Kidney epithelial cell (primary cell): ENCODE measurements around the gene DTYMK. TPM values are rescaled to one million over a fixed set of nuclear protein-coding genes. Genes with fewer than 3 reads are reported as not detected.
"Not testable (repeated sequence)": the region's sequence is repeated elsewhere in the genome, so short reads cannot be mapped to it uniquely, and the experiment has no call there.

Experiments
- DNase-seq: peaks from one replicate; pipeline ENCODE4 v3.0.0-alpha.2; 2010; ENCODE audit warnings: low read depth
- H3K27me3 ChIP-seq: 2 replicates; pipeline ENCODE4 v1.6.0; 2011; ENCODE audit warnings: low read length; ENCODE audit not compliant: control insufficient read depth, insufficient read depth
- H3K36me3 ChIP-seq: 2 replicates; pipeline ENCODE4 v1.5.1; 2011; ENCODE audit warnings: low read length; ENCODE audit not compliant: control insufficient read depth, insufficient read depth
- H3K4me3 ChIP-seq: 2 replicates; pipeline ENCODE4 v1.5.1; 2011; ENCODE audit warnings: low read depth, mild to moderate bottlenecking, control low read depth, low read length
- CTCF ChIP-seq: IDR thresholded peaks from 2 replicates; pipeline ENCODE4 v1.5.1; 2011; ENCODE audit warnings: mild to moderate bottlenecking, moderate library complexity, low read length, control low read depth, inconsistent platforms; ENCODE audit not compliant: insufficient read depth, poor library complexity, severe bottlenecking
- total RNA-seq: library from RNA; depleted of rRNA; stranded (reverse); fragments of >200 nt; gene quantifications from 2 replicates; pipeline ENCODE4 v1.2.3, GENCODE V29; 2015

DTYMK gene
- total RNA-seq, 1 donor from 2014 or later = 35.6 TPM

DNA sequence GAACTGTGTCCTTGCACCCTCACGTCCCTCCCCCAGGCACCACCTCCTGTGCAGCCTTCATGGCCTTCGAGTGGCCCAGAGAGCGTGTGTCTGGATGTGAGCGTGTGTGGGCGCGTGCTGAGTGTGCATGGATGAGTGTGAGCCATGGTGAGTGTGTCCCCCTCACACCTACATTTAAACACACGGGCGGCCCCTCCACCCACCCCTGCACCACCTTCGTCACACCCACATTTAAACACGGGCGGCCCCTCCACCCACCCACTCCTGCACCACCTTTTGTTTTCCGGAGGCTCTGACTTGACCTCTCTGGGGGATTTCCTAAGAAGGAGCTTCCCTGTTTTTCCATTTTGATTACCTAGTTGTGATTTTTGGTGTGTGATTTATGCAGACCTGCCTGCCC is 17.8 kb downstream of the DTYMK start:
- Histone ChIP-seq H3K36me3 (peaks cover 2% of the 10 kb centered on the region), H3K4me3 (no peak overlapping the region)
- no peak for TF ChIP-seq CTCF

GRCh38 chr2:241668354-241668753 is 18.3 kb downstream of the DTYMK start:
- no peak for TF ChIP-seq CTCF
- peaks cover 2% of the 10 kb centered on the region for H3K36me3 ChIP-seq

More for the DNA sequence above, 17.8 kb downstream of the DTYMK start:
- no peak for DNase-seq
- H3K27me3 ChIP-seq = no peaks in the 10 kb centered on the region

DNA sequence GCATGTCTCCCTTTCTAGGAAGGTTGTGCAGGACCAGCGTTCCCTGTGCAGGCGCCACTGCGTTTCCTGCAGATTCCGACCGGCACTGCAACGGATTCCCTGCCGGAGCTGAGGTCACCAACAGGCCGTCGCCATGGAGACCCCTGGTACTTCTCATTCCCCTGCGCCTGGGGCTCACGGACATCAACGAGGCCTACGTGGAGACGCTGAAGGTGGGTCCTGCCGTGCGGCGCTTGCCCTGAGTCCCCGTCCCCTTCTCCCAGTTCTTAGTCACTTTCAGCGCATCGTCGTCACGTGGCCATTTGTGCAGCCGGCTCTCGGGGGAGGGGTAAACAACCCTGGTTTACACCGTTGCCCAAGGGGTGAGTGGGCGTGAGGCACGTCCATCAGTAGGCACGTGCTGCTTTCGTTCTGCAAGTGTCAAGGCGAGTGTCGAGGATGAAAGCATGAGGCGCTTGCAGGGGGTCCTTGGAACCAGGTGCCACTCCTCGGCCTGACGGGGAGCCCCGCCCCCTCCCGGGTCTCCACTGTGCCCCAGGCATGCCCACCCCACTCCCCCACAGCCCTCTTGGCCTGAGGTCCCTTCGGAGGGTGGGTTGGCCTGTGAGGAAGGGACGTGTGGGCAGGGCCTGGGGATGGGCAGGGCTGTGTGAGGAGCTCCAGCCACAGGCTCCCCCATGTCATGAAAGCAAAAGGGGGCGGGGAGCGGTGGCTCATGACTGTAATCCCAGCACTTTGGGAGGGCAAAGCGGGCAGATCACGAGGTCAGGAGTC is 19.8 kb downstream of the DTYMK start:
- peaks cover 2% of the 10 kb centered on the region for H3K36me3 ChIP-seq
- TF ChIP-seq CTCF = no peak
- DNase-seq = no peak
- H3K27me3 ChIP-seq = no peaks in the 10 kb centered on the region
- H3K4me3 ChIP-seq = no peak overlapping the region

More at GRCh38 chr2:241668354-241668753, 18.3 kb downstream of the DTYMK start:
- H3K27me3 ChIP-seq = no peaks in the 10 kb centered on the region
- no peak overlapping the region for H3K4me3 ChIP-seq
- DNase-seq = no peak

GRCh38 chr2:241665731-241666440 is 20.7 kb downstream of the DTYMK start:
- Histone ChIP-seq H3K27me3 (no peaks in the 10 kb centered on the region), H3K4me3 (no peak overlapping the region), H3K36me3 (peaks cover 2% of the 10 kb centered on the region)
- DNase-seq = no peak
- no peak for TF ChIP-seq CTCF

DNA sequence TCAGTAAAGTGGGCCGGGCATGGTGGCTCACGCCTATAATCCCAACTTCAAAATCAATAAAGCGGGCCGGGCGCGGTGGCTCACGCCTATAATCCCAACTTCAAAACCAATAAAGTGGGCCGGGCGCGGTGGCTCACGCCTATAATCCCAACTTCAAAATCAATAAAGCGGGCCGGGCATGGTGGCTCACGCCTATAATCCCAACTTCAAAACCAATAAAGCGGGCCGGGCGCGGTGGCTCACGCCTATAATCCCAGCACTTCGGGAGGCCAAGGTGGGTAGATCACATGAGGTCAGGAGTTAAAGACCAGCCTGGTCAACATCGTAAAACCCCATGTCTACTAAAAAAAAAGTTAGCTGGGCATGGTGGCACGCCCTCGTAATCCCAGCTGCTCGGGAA is 23.9 kb downstream of the DTYMK start:
- H3K27me3 ChIP-seq, DNase-seq, H3K36me3 ChIP-seq, H3K4me3 ChIP-seq: not testable (repeated sequence)

- Histone ChIP-seq H3K4me3 (no peak overlapping the region), H3K27me3 (no peaks in the 10 kb centered on the region), H3K36me3 (peaks cover 5% of the 10 kb centered on the region)
- no peak for TF ChIP-seq CTCF
- no peak for DNase-seq
These were observed 25.9 kb downstream of the DTYMK start for GRCh38 chr2:241660593-241661213.
